ENCODE measurements around the gene UBLCP1. TPM values are rescaled to one million over a fixed set of nuclear protein-coding genes. Genes with fewer than 3 reads are reported as not detected.

UBLCP1 gene
- total and polyA plus RNA-seq, 4 donors: 6.1 to 9.5 (median 7.6) TPM

- Histone ChIP-seq H3K27me3 (ENCODE audit: control insufficient read depth in 4 of 4, insufficient read depth in 4 of 4, low read length in 3 of 4) (peaks cover 0 to 4% (median 0%) of the 10 kb centered on the region in 4 donors), H3K4me1 (ENCODE audit: control insufficient read depth in 4 of 4, insufficient read depth in 4 of 4, low read length in 3 of 4) (no peaks in the 10 kb centered on the region), H3K9me3 (ENCODE audit: control insufficient read depth in 4 of 4, low read length in 3 of 4) (no peaks in the 10 kb centered on the region), H3K27ac (ENCODE audit: low read depth in 1 of 2, low read length in 2 of 2) (no peak overlapping the region), H3K4me3 (ENCODE audit: low read depth in 1 of 3, low read length in 3 of 3) (no peak overlapping the region), H3K9ac (ENCODE audit: low read depth in 1 of 2, low read length in 2 of 2) (no peak overlapping the region), H3K36me3 (ENCODE audit: control insufficient read depth in 4 of 4, insufficient read depth in 3 of 4, low read depth in 1 of 4, low read length in 3 of 4) (no peaks in the 10 kb centered on the region)
- TF ChIP-seq, protein P1, sequence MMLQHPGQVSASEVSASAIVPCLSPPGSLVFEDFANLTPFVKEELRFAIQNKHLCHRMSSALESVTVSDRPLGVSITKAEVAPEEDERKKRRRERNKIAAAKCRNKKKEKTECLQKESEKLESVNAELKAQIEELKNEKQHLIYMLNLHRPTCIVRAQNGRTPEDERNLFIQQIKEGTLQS (IDR thresholded peaks at IDR 0.05): no peak
- TF ChIP-seq, protein P2, sequence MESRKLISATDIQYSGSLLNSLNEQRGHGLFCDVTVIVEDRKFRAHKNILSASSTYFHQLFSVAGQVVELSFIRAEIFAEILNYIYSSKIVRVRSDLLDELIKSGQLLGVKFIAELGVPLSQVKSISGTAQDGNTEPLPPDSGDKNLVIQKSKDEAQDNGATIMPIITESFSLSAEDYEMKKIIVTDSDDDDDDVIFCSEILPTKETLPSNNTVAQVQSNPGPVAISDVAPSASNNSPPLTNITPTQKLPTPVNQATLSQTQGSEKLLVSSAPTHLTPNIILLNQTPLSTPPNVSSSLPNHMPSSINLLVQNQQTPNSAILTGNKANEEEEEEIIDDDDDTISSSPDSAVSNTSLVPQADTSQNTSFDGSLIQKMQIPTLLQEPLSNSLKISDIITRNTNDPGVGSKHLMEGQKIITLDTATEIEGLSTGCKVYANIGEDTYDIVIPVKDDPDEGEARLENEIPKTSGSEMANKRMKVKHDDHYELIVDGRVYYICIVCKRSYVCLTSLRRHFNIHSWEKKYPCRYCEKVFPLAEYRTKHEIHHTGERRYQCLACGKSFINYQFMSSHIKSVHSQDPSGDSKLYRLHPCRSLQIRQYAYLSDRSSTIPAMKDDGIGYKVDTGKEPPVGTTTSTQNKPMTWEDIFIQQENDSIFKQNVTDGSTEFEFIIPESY (IDR thresholded peaks at IDR 0.05): no peak
- WGBS: 11% methylated on average over 1 of the region's 1 CpG
- no peak for DNase-seq (ENCODE audit: low spot score)
Observed at GRCh38 chr5:159252195-159252594, 10.9 kb upstream of the UBLCP1 start.

DNA sequence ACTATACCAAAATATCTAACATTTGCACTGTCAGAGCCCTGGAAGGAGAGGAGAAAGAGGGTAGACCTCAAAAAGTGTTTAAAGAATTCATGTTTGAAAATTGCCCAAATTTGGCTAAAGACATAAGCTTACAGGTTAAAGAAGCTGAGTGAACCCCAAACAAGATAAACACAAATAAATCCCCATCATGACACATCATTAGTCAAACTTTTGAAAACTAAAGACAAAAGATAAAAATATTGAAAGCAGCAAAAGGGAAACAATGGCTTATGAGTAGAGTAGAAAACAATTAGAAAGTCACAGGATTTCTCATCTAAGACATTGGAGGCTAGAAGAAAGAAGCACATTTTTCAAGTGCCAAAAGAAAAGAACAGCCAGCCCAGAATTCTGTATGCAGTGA lies 6.1 kb upstream of the UBLCP1 start:
- TF ChIP-seq SP1 (IDR thresholded peaks at IDR 0.05) (no peak), JUND (IDR thresholded peaks at IDR 0.05) (no peak), MAX (IDR thresholded peaks at IDR 0.05) (no peak), NR2F2 (IDR thresholded peaks at IDR 0.05) (no peak)
- TF ChIP-seq, protein P1 (IDR thresholded peaks at IDR 0.05): no peak
- Histone ChIP-seq H3K4me3 (ENCODE audit: low read depth in 1 of 3, low read length in 3 of 3) (no peak overlapping the region), H3K9me3 (ENCODE audit: control insufficient read depth in 4 of 4, low read length in 3 of 4) (no peaks in the 10 kb centered on the region), H3K27ac (ENCODE audit: low read depth in 1 of 2, low read length in 2 of 2) (no peak overlapping the region), H3K9ac (ENCODE audit: low read depth in 1 of 2, low read length in 2 of 2) (no peak overlapping the region), H3K36me3 (ENCODE audit: control insufficient read depth in 4 of 4, insufficient read depth in 3 of 4, low read depth in 1 of 4, low read length in 3 of 4) (no peaks in the 10 kb centered on the region), H3K4me1 (ENCODE audit: control insufficient read depth in 4 of 4, insufficient read depth in 4 of 4, low read length in 3 of 4) (no peaks in the 10 kb centered on the region), H3K27me3 (ENCODE audit: control insufficient read depth in 4 of 4, insufficient read depth in 4 of 4, low read length in 3 of 4) (peaks cover 0 to 8% (median under 1%) of the 10 kb centered on the region in 4 donors)
- DNase-seq (ENCODE audit: low spot score): no peak

DNA sequence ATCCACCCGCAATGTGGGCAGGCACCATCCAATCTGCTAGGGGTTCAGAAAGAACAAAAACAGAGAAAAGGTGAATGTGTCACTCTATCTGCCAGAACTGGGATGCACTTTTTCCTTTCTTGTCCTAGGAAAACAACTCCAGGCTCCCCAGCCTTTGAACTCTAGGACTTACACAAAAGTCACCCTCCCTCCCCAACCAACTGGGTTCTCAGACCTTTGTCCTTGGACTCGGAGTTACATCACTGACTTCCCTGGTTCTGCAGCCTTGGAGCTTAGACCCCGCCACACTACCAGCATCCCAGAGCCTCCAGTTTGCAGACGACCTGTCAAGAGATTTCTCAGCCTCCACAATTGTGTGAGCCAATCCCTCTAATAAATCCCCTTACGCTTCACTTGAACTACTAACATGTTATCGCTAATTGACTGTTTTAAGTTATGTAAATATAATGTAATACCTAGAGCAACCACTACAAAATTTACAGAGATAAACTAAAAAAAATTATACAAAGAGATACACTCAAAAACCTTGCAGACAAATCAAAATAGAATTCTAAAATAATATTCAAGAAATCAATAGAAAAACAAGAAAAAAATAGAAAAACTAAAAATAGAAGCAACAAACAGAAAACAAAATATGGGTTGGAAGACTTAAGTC lies 5.3 kb upstream of the UBLCP1 start:
- H3K27ac ChIP-seq (ENCODE audit: low read depth in 1 of 2, low read length in 2 of 2): no peak overlapping the region
- H3K9ac ChIP-seq (ENCODE audit: low read depth in 1 of 2, low read length in 2 of 2): no peak overlapping the region
- no peak overlapping the region for H3K4me3 ChIP-seq (ENCODE audit: low read depth in 1 of 3, low read length in 3 of 3)
- no peak for DNase-seq (ENCODE audit: low spot score)
- peaks cover 0 to 8% (median under 1%) of the 10 kb centered on the region in 4 donors for H3K27me3 ChIP-seq (ENCODE audit: control insufficient read depth in 4 of 4, insufficient read depth in 4 of 4, low read length in 3 of 4)
- H3K36me3 ChIP-seq (ENCODE audit: control insufficient read depth in 4 of 4, insufficient read depth in 3 of 4, low read depth in 1 of 4, low read length in 3 of 4): no peaks in the 10 kb centered on the region
- peak in 1 of 2 donors; percentile 7 for TF ChIP-seq HNF4A (conservative IDR thresholded peaks at IDR 0.05)
- TF ChIP-seq, protein P1 (IDR thresholded peaks at IDR 0.05): no peak
- peaks cover 3 to 6% (median 5%) of the 10 kb centered on the region in 4 donors for H3K4me1 ChIP-seq (ENCODE audit: control insufficient read depth in 4 of 4, insufficient read depth in 4 of 4, low read length in 3 of 4)
- WGBS: 66% methylated on average over 6 of the region's 6 CpGs
- no peaks in the 10 kb centered on the region for H3K9me3 ChIP-seq (ENCODE audit: control insufficient read depth in 4 of 4, low read length in 3 of 4)

DNA sequence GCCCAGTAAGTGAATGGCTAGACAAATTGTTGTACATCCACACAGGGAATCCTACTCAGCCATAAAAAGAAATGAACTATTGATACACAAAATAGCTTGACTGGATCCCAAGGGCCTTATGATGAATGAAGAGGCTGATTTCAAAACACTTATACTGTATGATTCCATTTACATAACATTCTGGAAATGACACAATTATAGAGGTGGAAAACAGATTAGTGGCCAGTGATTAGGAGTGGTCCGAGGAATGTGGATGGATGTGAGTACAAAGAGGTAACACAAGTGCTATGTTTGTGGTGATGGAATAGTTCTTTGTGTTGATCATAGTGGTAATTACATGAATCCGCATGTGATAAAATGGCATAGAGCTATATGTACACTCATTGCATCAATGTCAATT lies 4.7 kb upstream of the UBLCP1 start:
- no peak for DNase-seq (ENCODE audit: low spot score)
- H3K27ac ChIP-seq (ENCODE audit: low read depth in 1 of 2, low read length in 2 of 2): no peak overlapping the region
- H3K9ac ChIP-seq (ENCODE audit: low read depth in 1 of 2, low read length in 2 of 2): no peak overlapping the region
- peaks cover 0 to 8% (median under 1%) of the 10 kb centered on the region in 4 donors for H3K27me3 ChIP-seq (ENCODE audit: control insufficient read depth in 4 of 4, insufficient read depth in 4 of 4, low read length in 3 of 4)
- no peaks in the 10 kb centered on the region for H3K36me3 ChIP-seq (ENCODE audit: control insufficient read depth in 4 of 4, insufficient read depth in 3 of 4, low read depth in 1 of 4, low read length in 3 of 4)
- H3K4me3 ChIP-seq (ENCODE audit: low read depth in 1 of 3, low read length in 3 of 3): no peak overlapping the region
- 94% methylated on average over 2 of the region's 2 CpGs for WGBS
- H3K9me3 ChIP-seq (ENCODE audit: control insufficient read depth in 4 of 4, low read length in 3 of 4): no peaks in the 10 kb centered on the region
- H3K4me1 ChIP-seq (ENCODE audit: control insufficient read depth in 4 of 4, insufficient read depth in 4 of 4, low read length in 3 of 4): peaks cover 3 to 7% (median 5%) of the 10 kb centered on the region in 4 donors
- TF ChIP-seq YY1 (IDR thresholded peaks at IDR 0.05) (no peak), HNF4A (conservative IDR thresholded peaks at IDR 0.05) (no peak), HNF4G (IDR thresholded peaks at IDR 0.05) (no peak), JUND (IDR thresholded peaks at IDR 0.05) (no peak), EGR1 (IDR thresholded peaks at IDR 0.05; ENCODE audit: low read depth in 2 of 2) (no peak)
- TF ChIP-seq, protein P2 (IDR thresholded peaks at IDR 0.05): no peak
- TF ChIP-seq, protein P3, sequence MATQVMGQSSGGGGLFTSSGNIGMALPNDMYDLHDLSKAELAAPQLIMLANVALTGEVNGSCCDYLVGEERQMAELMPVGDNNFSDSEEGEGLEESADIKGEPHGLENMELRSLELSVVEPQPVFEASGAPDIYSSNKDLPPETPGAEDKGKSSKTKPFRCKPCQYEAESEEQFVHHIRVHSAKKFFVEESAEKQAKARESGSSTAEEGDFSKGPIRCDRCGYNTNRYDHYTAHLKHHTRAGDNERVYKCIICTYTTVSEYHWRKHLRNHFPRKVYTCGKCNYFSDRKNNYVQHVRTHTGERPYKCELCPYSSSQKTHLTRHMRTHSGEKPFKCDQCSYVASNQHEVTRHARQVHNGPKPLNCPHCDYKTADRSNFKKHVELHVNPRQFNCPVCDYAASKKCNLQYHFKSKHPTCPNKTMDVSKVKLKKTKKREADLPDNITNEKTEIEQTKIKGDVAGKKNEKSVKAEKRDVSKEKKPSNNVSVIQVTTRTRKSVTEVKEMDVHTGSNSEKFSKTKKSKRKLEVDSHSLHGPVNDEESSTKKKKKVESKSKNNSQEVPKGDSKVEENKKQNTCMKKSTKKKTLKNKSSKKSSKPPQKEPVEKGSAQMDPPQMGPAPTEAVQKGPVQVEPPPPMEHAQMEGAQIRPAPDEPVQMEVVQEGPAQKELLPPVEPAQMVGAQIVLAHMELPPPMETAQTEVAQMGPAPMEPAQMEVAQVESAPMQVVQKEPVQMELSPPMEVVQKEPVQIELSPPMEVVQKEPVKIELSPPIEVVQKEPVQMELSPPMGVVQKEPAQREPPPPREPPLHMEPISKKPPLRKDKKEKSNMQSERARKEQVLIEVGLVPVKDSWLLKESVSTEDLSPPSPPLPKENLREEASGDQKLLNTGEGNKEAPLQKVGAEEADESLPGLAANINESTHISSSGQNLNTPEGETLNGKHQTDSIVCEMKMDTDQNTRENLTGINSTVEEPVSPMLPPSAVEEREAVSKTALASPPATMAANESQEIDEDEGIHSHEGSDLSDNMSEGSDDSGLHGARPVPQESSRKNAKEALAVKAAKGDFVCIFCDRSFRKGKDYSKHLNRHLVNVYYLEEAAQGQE (IDR thresholded peaks at IDR 0.05): no peak
